HG03064 (cell line): ENCODE results near the gene SMYD5.

Experiments
- ATAC-seq: cut with Tn5 transposase; IDR thresholded peaks from one replicate; pipeline ENCODE4 v1.9.1; 2021; ENCODE audit warnings: low read depth; ENCODE audit not compliant: unreplicated experiment

The SMYD5 gene

GRCh38 chr2:73235315-73236028, 21.4 kb downstream of the SMYD5 start:
- ATAC-seq, result no peak

GRCh38 chr2:73237168-73237567, 23.1 kb downstream of the SMYD5 start:
- ATAC-seq, result no peak

- no peak for ATAC-seq
Measured at GRCh38 chr2:73238149-73238548, 24.1 kb downstream of the SMYD5 start.

GRCh38 chr2:73238976-73239375, 24.9 kb downstream of the SMYD5 start:
- ATAC-seq, result no peak

GRCh38 chr2:73239776-73240175, 25.7 kb downstream of the SMYD5 start:
- no peak for ATAC-seq

- ATAC-seq, result no peak
Measured at GRCh38 chr2:73243884-73244570, 30.0 kb downstream of the SMYD5 start.

GRCh38 chr2:73244580-73244979, 30.5 kb downstream of the SMYD5 start:
- ATAC-seq, result no peak

GRCh38 chr2:73246850-73247249, 32.8 kb downstream of the SMYD5 start:
- ATAC-seq, result no peak

- no peak for ATAC-seq
Measured at GRCh38 chr2:73249636-73250035, 35.6 kb downstream of the SMYD5 start.

GRCh38 chr2:73250872-73251846, 37.1 kb downstream of the SMYD5 start:
- ATAC-seq, result no peak

GRCh38 chr2:73252238-73253027, 38.4 kb downstream of the SMYD5 start:
- ATAC-seq, result no peak

- no peak for ATAC-seq
Measured at GRCh38 chr2:73253400-73253799, 39.4 kb downstream of the SMYD5 start.

- no peak for ATAC-seq
Measured at GRCh38 chr2:73253901-73254300, 39.9 kb downstream of the SMYD5 start.

- ATAC-seq, result no peak
Measured at GRCh38 chr2:73254343-73255006, 40.4 kb downstream of the SMYD5 start.

GRCh38 chr2:73255007-73255644, 41.1 kb downstream of the SMYD5 start:
- ATAC-seq, result no peak

GRCh38 chr2:73255907-73256617, 42.0 kb downstream of the SMYD5 start:
- ATAC-seq, result no peak

GRCh38 chr2:73256618-73256922, 42.5 kb downstream of the SMYD5 start:
- no peak for ATAC-seq

- ATAC-seq, result no peak
Measured at GRCh38 chr2:73257021-73257420, 43.0 kb downstream of the SMYD5 start.
